GM06990 (cell line): ENCODE results near the gene IL1R2.

Source experiments
- DNase-seq: peaks from one replicate; pipeline ENCODE4 v3.0.0-alpha.2; 2011; ENCODE audit not compliant: insufficient read length; ENCODE audit errors: extremely low read depth
- H3K27me3 ChIP-seq: replicated peaks from 2 replicates; pipeline ENCODE4 v1.6.0; 2011; ENCODE audit warnings: low read length; ENCODE audit not compliant: control insufficient read depth, insufficient read depth
- H3K36me3 ChIP-seq: 2 replicates; pipeline ENCODE4 v1.5.1; 2011; ENCODE audit warnings: low read length; ENCODE audit not compliant: control insufficient read depth, insufficient read depth
- H3K4me3 ChIP-seq: replicated peaks from 2 replicates; pipeline ENCODE4 v1.5.1; 2011; ENCODE audit warnings: low read depth, mild to moderate bottlenecking, control low read depth, low read length
- CTCF ChIP-seq: IDR thresholded peaks from 2 replicates; pipeline ENCODE4 v1.5.1; 2011; ENCODE audit warnings: low read length, control low read depth, mild to moderate bottlenecking, inconsistent platforms; ENCODE audit not compliant: insufficient read depth, poor library complexity, severe bottlenecking

IL1R2 gene

GRCh38 chr2:102033750-102034682 lies 42.3 kb downstream of the IL1R2 start:
- no peak overlapping the region for H3K4me3 ChIP-seq
- no peaks in the 10 kb centered on the region for H3K36me3 ChIP-seq
- H3K27me3 ChIP-seq: no peaks in the 10 kb centered on the region; the same call in 1 of the 2 replicates
- DNase-seq: no peak
- no peak for TF ChIP-seq CTCF

- Histone ChIP-seq H3K36me3 (no peaks in the 10 kb centered on the region), H3K4me3 (no peak overlapping the region), H3K27me3 (no peaks in the 10 kb centered on the region; the same call in 1 of the 2 replicates)
- no peak for DNase-seq
- no peak for TF ChIP-seq CTCF
These were observed 43.2 kb downstream of the IL1R2 start for GRCh38 chr2:102034683-102035548.

GRCh38 chr2:102037681-102038080 lies 45.9 kb downstream of the IL1R2 start:
- H3K27me3 ChIP-seq: no peaks in the 10 kb centered on the region; the same call in 1 of the 2 replicates
- no peaks in the 10 kb centered on the region for H3K36me3 ChIP-seq
- no peak overlapping the region for H3K4me3 ChIP-seq
- TF ChIP-seq CTCF: no peak
- no peak for DNase-seq

- Histone ChIP-seq H3K4me3 (no peak overlapping the region), H3K36me3 (no peaks in the 10 kb centered on the region), H3K27me3 (no peaks in the 10 kb centered on the region; the same call in 1 of the 2 replicates)
- no peak for DNase-seq
- TF ChIP-seq CTCF: no peak
These were observed 48.5 kb downstream of the IL1R2 start for GRCh38 chr2:102040229-102040628.

GRCh38 chr2:102041351-102041750 lies 49.6 kb downstream of the IL1R2 start:
- Histone ChIP-seq H3K27me3 (no peaks in the 10 kb centered on the region; the same call in 1 of the 2 replicates), H3K36me3 (no peaks in the 10 kb centered on the region), H3K4me3 (no peak overlapping the region)
- no peak for DNase-seq
- TF ChIP-seq CTCF: no peak
